CD4-positive, alpha-beta T cell treated with Interferon alpha-2 for 1 hour (primary cell): Measurements from ENCODE around the gene AMMECR1.
A peak's percentile ranks its signal among the peaks of the same experiment; 100 is the strongest.
"Not testable (repeated sequence)": the region's sequence is repeated elsewhere in the genome, so short reads cannot be mapped to it uniquely, and the experiment has no call there.

Source experiments
- DNase-seq, 2 donors: peaks; one replicate each; pipeline ENCODE4 v3.0.0-alpha.2; 2020 to 2022

Gene AMMECR1

GRCh38 chrX:110317820-110318663 lies at the start of gene AMMECR1:
Gene AMMECR1, minus strand, starts transcription at chrX:110318085. Its CDS starts 14 bp downstream, at chrX:110318071.
- peak; percentile 85 to 88 for DNase-seq

- no peak for DNase-seq
These were observed 45.4 kb upstream of the AMMECR1 start for GRCh38 chrX:110363244-110363643.

GRCh38 chrX:110359273-110359672 lies 41.4 kb upstream of the AMMECR1 start:
- DNase-seq: no peak

- DNase-seq: no peak
These were observed 40.7 kb upstream of the AMMECR1 start, which contains the start of gene RTL9 for GRCh38 chrX:110358548-110358947. Gene RTL9, plus strand, starts transcription at chrX:110358848. Its CDS starts 91,770 bp downstream, at chrX:110450618.

GRCh38 chrX:110346681-110347080 lies 28.8 kb upstream of the AMMECR1 start:
- no peak for DNase-seq

- no peak for DNase-seq
These were observed 23.5 kb upstream of the AMMECR1 start for GRCh38 chrX:110341189-110342035.

GRCh38 chrX:110338935-110339334 lies 21.1 kb upstream of the AMMECR1 start:
- DNase-seq: no peak

GRCh38 chrX:110333458-110333857 lies 15.6 kb upstream of the AMMECR1 start:
- DNase-seq: not testable (repeated sequence)

- no peak for DNase-seq
These were observed 13.7 kb upstream of the AMMECR1 start for GRCh38 chrX:110331444-110332030.

GRCh38 chrX:110328613-110329012 lies 10.7 kb upstream of the AMMECR1 start:
- DNase-seq: not testable (repeated sequence)

- DNase-seq: peak in 1 of 2 donors; percentile 6
These were observed 9.5 kb upstream of the AMMECR1 start for GRCh38 chrX:110327336-110327735.

GRCh38 chrX:110326712-110327111 lies 8.8 kb upstream of the AMMECR1 start:
- no peak for DNase-seq

- no peak for DNase-seq
These were observed 4.7 kb upstream of the AMMECR1 start for GRCh38 chrX:110322603-110323002.

- DNase-seq: no peak
These were observed 3.8 kb upstream of the AMMECR1 start for GRCh38 chrX:110321670-110322069.

GRCh38 chrX:110321081-110321480 lies 3.2 kb upstream of the AMMECR1 start:
- DNase-seq: no peak

GRCh38 chrX:110320381-110320987 lies 2.6 kb upstream of the AMMECR1 start:
- DNase-seq: no peak

GRCh38 chrX:110318664-110318968 lies 731 bp upstream of the AMMECR1 start:
- no peak for DNase-seq

- peak; percentile 2 to 24 for DNase-seq
These were observed 645 bp downstream of the AMMECR1 start for GRCh38 chrX:110317061-110317819.

GRCh38 chrX:110316351-110317060 lies 1.4 kb downstream of the AMMECR1 start:
- DNase-seq: no peak

GRCh38 chrX:110315551-110315950 lies 2.3 kb downstream of the AMMECR1 start:
- DNase-seq: no peak

- DNase-seq: no peak
These were observed 6.3 kb downstream of the AMMECR1 start for GRCh38 chrX:110311437-110312230.
